HEK293 (cell line): Measurements from ENCODE around the gene FBXO27.
A peak's percentile ranks its signal among the peaks of the same experiment; 100 is the strongest.

Source experiments
- CTCF ChIA-PET: fragments of 350-600 bp; formaldehyde crosslinking; extraction: SDS; loops from one replicate; lab custom pipeline; 2021; ENCODE audit warnings: antibody characterized with exemption; lab: Yijun Ruan, JAX
- POLR2A ChIA-PET: fragments of 300-600 bp; formaldehyde crosslinking; extraction: SDS; loops from one replicate; lab custom pipeline; 2020; ENCODE audit warnings: antibody characterized with exemption, inconsistent platforms; lab: Yijun Ruan, JAX
- H3K27ac ChIP-seq: fragments of 200-500 bp; sonication (Bioruptor generic); 2 replicates; pipeline ENCODE4 v1.5.1; 2014; ENCODE audit warnings: low read depth, low read length, control low read depth, inconsistent platforms; ENCODE audit errors: extremely low read depth
- H3K36me3 ChIP-seq, 2 experiments: fragments of 200-500 bp in 1 of 2; sonication (Bioruptor generic) in 1 of 2; 1 replicate in 1 of 2; 2 replicates in 1 of 2; pipeline ENCODE4 v1.5.1; 2014 to 2017; ENCODE audit warnings: inconsistent platforms in 2 of 2, low read length in 2 of 2; ENCODE audit not compliant: control insufficient read depth in 2 of 2, insufficient read depth in 1 of 2
- H3K4me1 ChIP-seq: fragments of 200-500 bp; sonication (Bioruptor generic); 2 replicates; pipeline ENCODE4 v1.5.1; 2014; ENCODE audit warnings: mild to moderate bottlenecking, low read length, inconsistent platforms; ENCODE audit not compliant: control insufficient read depth, insufficient read depth
- H3K4me3 ChIP-seq: 2 replicates; pipeline ENCODE4 v1.5.1; 2011; ENCODE audit warnings: low read depth, mild to moderate bottlenecking, control low read depth, low read length, moderate library complexity
- H3K9me3 ChIP-seq: fragments of 200-500 bp; sonication (Bioruptor generic); 2 replicates; pipeline ENCODE4 v1.5.1; 2014; ENCODE audit warnings: low read depth, low read length, inconsistent platforms; ENCODE audit not compliant: control insufficient read depth, insufficient read depth
- BCL11B ChIP-seq: fragments of 450-650 bp; formaldehyde crosslinking; IDR thresholded peaks from 2 replicates; pipeline ENCODE4 v1.5.1; 2016; ENCODE audit warnings: low read depth, missing biosample characterization, missing genetic modification characterization
- PATZ1 ChIP-seq: fragments of 450-650 bp; formaldehyde crosslinking; IDR thresholded peaks from 2 replicates; pipeline ENCODE4 v1.5.1; 2016; ENCODE audit warnings: missing biosample characterization, missing genetic modification characterization
- PRDM1 ChIP-seq: fragments of 450-650 bp; formaldehyde crosslinking; IDR thresholded peaks from 2 replicates; pipeline ENCODE4; 2016; ENCODE audit warnings: missing biosample characterization, missing genetic modification characterization
- PRDM10 ChIP-seq: fragments of 450-650 bp; formaldehyde crosslinking; IDR thresholded peaks from 2 replicates; pipeline ENCODE4 v1.5.1; 2016; ENCODE audit warnings: missing biosample characterization, missing genetic modification characterization
- SETDB1 ChIP-seq: IDR thresholded peaks from one replicate; pipeline ENCODE4 v1.6.1; 2017; ENCODE audit warnings: mild to moderate bottlenecking, low read length, moderate library complexity, mixed read lengths; ENCODE audit not compliant: insufficient read length
- SP3 ChIP-seq: fragments of 450-650 bp; formaldehyde crosslinking; IDR thresholded peaks from 2 replicates; pipeline ENCODE4 v1.5.1; 2016; ENCODE audit warnings: missing biosample characterization, missing genetic modification characterization
- ZBTB21 ChIP-seq: fragments of 450-650 bp; formaldehyde crosslinking; IDR thresholded peaks from 2 replicates; pipeline ENCODE4 v1.5.1; 2017; ENCODE audit warnings: missing biosample characterization, missing genetic modification characterization
- ZBTB49 ChIP-seq: fragments of 450-650 bp; formaldehyde crosslinking; IDR thresholded peaks from 2 replicates; pipeline ENCODE4 v1.5.1; 2016; ENCODE audit warnings: missing biosample characterization, missing genetic modification characterization, low read depth
- ZNF146 ChIP-seq: fragments of 450-650 bp; formaldehyde crosslinking; IDR thresholded peaks from 2 replicates; pipeline ENCODE4 v1.5.1; 2016; ENCODE audit warnings: missing biosample characterization, missing genetic modification characterization
- ZNF426 ChIP-seq: fragments of 450-650 bp; formaldehyde crosslinking; IDR thresholded peaks from 2 replicates; pipeline ENCODE4 v1.5.1; 2017; ENCODE audit warnings: missing biosample characterization, missing genetic modification characterization, mild to moderate bottlenecking, inconsistent platforms, moderate library complexity
- ZNF518A ChIP-seq: fragments of 450-650 bp; formaldehyde crosslinking; conservative IDR thresholded peaks from 2 replicates; pipeline ENCODE4 v1.5.1; 2016; ENCODE audit warnings: low read depth, missing biosample characterization, missing genetic modification characterization
- ZNF623 ChIP-seq: fragments of 450-650 bp; formaldehyde crosslinking; IDR thresholded peaks from 2 replicates; pipeline ENCODE4 v1.5.1; 2016; ENCODE audit warnings: missing biosample characterization, missing genetic modification characterization
- ZNF76 ChIP-seq: fragments of 450-650 bp; formaldehyde crosslinking; IDR thresholded peaks from 2 replicates; pipeline ENCODE4; 2016; ENCODE audit warnings: low read depth, missing biosample characterization, missing genetic modification characterization, borderline replicate concordance

Gene FBXO27

GRCh38 chr19:39047073-39047472 lies 14.7 kb upstream of the FBXO27 start:
- no peaks in the 10 kb centered on the region; a peak in 1 of 3 replicates for H3K36me3 ChIP-seq
- ChIA-PET CTCF (no interaction called here), POLR2A (interaction anchor here (0.6 kb wide), 1 partner anchor 19 kb away, joined by 3 read pairs; no protein-coding TSS in a partner anchor)
- H3K4me1 ChIP-seq: peaks cover 3% of the 10 kb centered on the region; the same call in 1 of the 2 replicates
- H3K27ac ChIP-seq: no peak overlapping the region
- no peaks in the 10 kb centered on the region for H3K9me3 ChIP-seq
- H3K4me3 ChIP-seq: no peak overlapping the region
- TF ChIP-seq PRDM10 (tag by site-specific recombination) (0 out of 2 replicates have a peak, but pooled peaks have one; percentile 10), PRDM1 (tag by site-specific recombination) (no peak), ZBTB21 (tag by site-specific recombination) (no peak), PATZ1 (no peak), ZNF146 (tag by site-specific recombination) (no peak)

GRCh38 chr19:39046037-39046821 lies 13.9 kb upstream of the FBXO27 start:
- H3K9me3 ChIP-seq: no peaks in the 10 kb centered on the region; the same call in 1 of the 2 replicates
- H3K27ac ChIP-seq: no peak overlapping the region
- ChIA-PET POLR2A (interaction anchor here (0.6 to 0.8 kb wide), 3 partner anchors 18 to 390 kb away, joined by 3 read pairs; partner anchors contain the start of gene RPS16), CTCF (interaction anchor here (0.6 to 1.4 kb wide), 7 partner anchors 8 to 343 kb away, joined by 3 to 5 read pairs (median 4); no protein-coding TSS in a partner anchor)
- no peak overlapping the region for H3K4me3 ChIP-seq
- no peaks in the 10 kb centered on the region; a peak in 1 of 3 replicates for H3K36me3 ChIP-seq
- peaks cover 3% of the 10 kb centered on the region; the same call in 1 of the 2 replicates for H3K4me1 ChIP-seq
- no peak for TF ChIP-seq ZNF426 (tag by site-specific recombination)
- TF ChIP-seq ZNF76: no peak
- peak; percentile 58 for TF ChIP-seq SETDB1
- TF ChIP-seq ZNF623 (tag by site-specific recombination): peak; percentile 18; the same call in 1 of the 2 replicates
- TF ChIP-seq PRDM10 (tag by site-specific recombination): 0 out of 2 replicates have a peak, but pooled peaks have one; percentile 2
- TF ChIP-seq BCL11B (tag by site-specific recombination): no peak
- TF ChIP-seq ZNF518A (tag by site-specific recombination): peak; percentile 69
- TF ChIP-seq SP3 (tag by site-specific recombination): peak; percentile 76
- TF ChIP-seq ZBTB49: no peak
